Measurements from ENCODE around the gene RAE1. TPM values are rescaled to one million over a fixed set of nuclear protein-coding genes. Genes with fewer than 3 reads are reported as not detected.

RAE1 gene
- 57.1 to 72.2 TPM (median 62.6 TPM) in 5 replicates for total RNA-seq (2022; extraction: Qiagen RNA extraction)

GRCh38 chr20:57351042-57351783, at the start of gene RAE1:
RAE1 (plus strand) TSS chr20:57351255; CDS start chr20:57354039, 2,784 bp downstream.

GRCh38 chr20:57329608-57330221, 21.3 kb upstream of the RAE1 start, which contains the start of gene SPO11:
SPO11 (plus strand) TSS chr20:57329803; CDS start chr20:57329868, 65 bp downstream.

GRCh38 chr20:57390604-57391438, 39.8 kb downstream of the RAE1 start, which contains the start of gene RBM38:
RBM38 (plus strand) TSS chr20:57391396; CDS start chr20:57391582, 186 bp downstream.

Other genes with a start within 250 kb of the RAE1 start
- 0.34 to 1.0 TPM (median 0.58 TPM) in 5 replicates for gene BMP7, start 84.6 kb upstream of the RAE1 start, total RNA-seq (2022; extraction: Qiagen RNA extraction)
- gene SPO11, start 21.5 kb upstream of the RAE1 start, total RNA-seq (2022; extraction: Qiagen RNA extraction): not detected in 5 replicates
- gene RBM38, start 40.1 kb downstream of the RAE1 start, total RNA-seq (2022; extraction: Qiagen RNA extraction): 23.6 to 36.6 TPM (median 33.1 TPM) in 5 replicates
- gene CTCFL, start 173.9 kb downstream of the RAE1 start, total RNA-seq (2022; extraction: Qiagen RNA extraction): not detected in 5 replicates
- gene PCK1, start 209.9 kb downstream of the RAE1 start, total RNA-seq (2022; extraction: Qiagen RNA extraction): 0.05 to 0.13 TPM (median 0.09 TPM) in 3 of 5 replicates, not detected in the others